SK-N-SH (cell line): ENCODE data around the gene SLC37A1.

ENCODE experiments used
- CTCF ChIP-seq: fragments of 200-600 bp; sonication (generic); IDR thresholded peaks from 2 replicates; pipeline ENCODE4 v1.6.1; 2017; ENCODE audit warnings: antibody characterized with exemption, mild to moderate bottlenecking, moderate library complexity
- EP300 ChIP-seq, 2 experiments: IDR thresholded peaks; 2 replicates each; pipeline versions ENCODE4 v1.4.0 to v1.6.1; 2012; ENCODE audit warnings: borderline replicate concordance in 1 of 2, low read depth in 1 of 2, low read length in 1 of 2
- FOSL2 ChIP-seq: IDR thresholded peaks from 2 replicates; pipeline ENCODE4 v1.4.0; 2012; ENCODE audit warnings: low read depth, mild to moderate bottlenecking, moderate library complexity, borderline replicate concordance
- JUND ChIP-seq: IDR thresholded peaks from 2 replicates; pipeline ENCODE4 v1.4.0; 2012
- NFIC ChIP-seq: IDR thresholded peaks from 2 replicates; pipeline ENCODE4 v1.4.0; 2012; ENCODE audit warnings: borderline replicate concordance
- POLR2AphosphoS5 ChIP-seq: IDR thresholded peaks from 2 replicates; pipeline ENCODE4 v1.6.1; 2012; ENCODE audit warnings: low read depth, low read length
- RAD21 ChIP-seq: IDR thresholded peaks from 2 replicates; pipeline ENCODE4 v1.6.1; 2012; ENCODE audit warnings: mild to moderate bottlenecking, low read length
- SIN3A ChIP-seq: IDR thresholded peaks from 2 replicates; pipeline ENCODE4 v1.6.1; 2012; ENCODE audit warnings: low read depth, mild to moderate bottlenecking, low read length, moderate library complexity, borderline replicate concordance
- SMC3 ChIP-seq: IDR thresholded peaks from 2 replicates; pipeline ENCODE4 v1.6.1; 2012; ENCODE audit warnings: low read depth, low read length, improper control_type of control experiment
- ZBTB33 ChIP-seq: IDR thresholded peaks from 2 replicates; pipeline ENCODE4 v1.4.0; 2012; ENCODE audit warnings: low read depth, borderline replicate concordance
- TF ChIP-seq, protein P1 (sequence below): fragments of 150-350 bp; IDR thresholded peaks from 2 replicates; pipeline ENCODE4 v1.6.1; 2017; ENCODE audit warnings: antibody characterized with exemption, low read length, low read depth, borderline replicate concordance
- TF ChIP-seq, protein P2 (sequence below): IDR thresholded peaks from 2 replicates; pipeline ENCODE4 v1.4.0; 2012; ENCODE audit warnings: low read depth, borderline replicate concordance
- TF ChIP-seq, protein P3 (sequence below): IDR thresholded peaks from 2 replicates; pipeline ENCODE4 v1.4.0; 2012; ENCODE audit warnings: low read depth
- TF ChIP-seq, protein P4 (sequence below): IDR thresholded peaks from 2 replicates; pipeline ENCODE4 v1.6.1; 2012; ENCODE audit warnings: mild to moderate bottlenecking, low read depth, low read length, moderate library complexity

- TF ChIP-seq FOSL2 (no peak), CTCF (no peak), JUND (no peak), RAD21 (no peak), NFIC (no peak), POLR2AphosphoS5 (no peak), ZBTB33 (no peak), EP300 (IDR thresholded peaks at IDR 0.05; ENCODE audit: borderline replicate concordance in 1 of 2, low read depth in 1 of 2, low read length in 1 of 2) (no peak), SIN3A (no peak), SMC3 (no peak)
- TF ChIP-seq, protein P1, sequence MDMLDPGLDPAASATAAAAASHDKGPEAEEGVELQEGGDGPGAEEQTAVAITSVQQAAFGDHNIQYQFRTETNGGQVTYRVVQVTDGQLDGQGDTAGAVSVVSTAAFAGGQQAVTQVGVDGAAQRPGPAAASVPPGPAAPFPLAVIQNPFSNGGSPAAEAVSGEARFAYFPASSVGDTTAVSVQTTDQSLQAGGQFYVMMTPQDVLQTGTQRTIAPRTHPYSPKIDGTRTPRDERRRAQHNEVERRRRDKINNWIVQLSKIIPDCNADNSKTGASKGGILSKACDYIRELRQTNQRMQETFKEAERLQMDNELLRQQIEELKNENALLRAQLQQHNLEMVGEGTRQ = no peak
- TF ChIP-seq, protein P2, sequence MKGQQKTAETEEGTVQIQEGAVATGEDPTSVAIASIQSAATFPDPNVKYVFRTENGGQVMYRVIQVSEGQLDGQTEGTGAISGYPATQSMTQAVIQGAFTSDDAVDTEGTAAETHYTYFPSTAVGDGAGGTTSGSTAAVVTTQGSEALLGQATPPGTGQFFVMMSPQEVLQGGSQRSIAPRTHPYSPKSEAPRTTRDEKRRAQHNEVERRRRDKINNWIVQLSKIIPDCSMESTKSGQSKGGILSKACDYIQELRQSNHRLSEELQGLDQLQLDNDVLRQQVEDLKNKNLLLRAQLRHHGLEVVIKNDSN = no peak
- TF ChIP-seq, protein P3, sequence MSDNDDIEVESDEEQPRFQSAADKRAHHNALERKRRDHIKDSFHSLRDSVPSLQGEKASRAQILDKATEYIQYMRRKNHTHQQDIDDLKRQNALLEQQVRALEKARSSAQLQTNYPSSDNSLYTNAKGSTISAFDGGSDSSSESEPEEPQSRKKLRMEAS = no peak
- TF ChIP-seq, protein P4, sequence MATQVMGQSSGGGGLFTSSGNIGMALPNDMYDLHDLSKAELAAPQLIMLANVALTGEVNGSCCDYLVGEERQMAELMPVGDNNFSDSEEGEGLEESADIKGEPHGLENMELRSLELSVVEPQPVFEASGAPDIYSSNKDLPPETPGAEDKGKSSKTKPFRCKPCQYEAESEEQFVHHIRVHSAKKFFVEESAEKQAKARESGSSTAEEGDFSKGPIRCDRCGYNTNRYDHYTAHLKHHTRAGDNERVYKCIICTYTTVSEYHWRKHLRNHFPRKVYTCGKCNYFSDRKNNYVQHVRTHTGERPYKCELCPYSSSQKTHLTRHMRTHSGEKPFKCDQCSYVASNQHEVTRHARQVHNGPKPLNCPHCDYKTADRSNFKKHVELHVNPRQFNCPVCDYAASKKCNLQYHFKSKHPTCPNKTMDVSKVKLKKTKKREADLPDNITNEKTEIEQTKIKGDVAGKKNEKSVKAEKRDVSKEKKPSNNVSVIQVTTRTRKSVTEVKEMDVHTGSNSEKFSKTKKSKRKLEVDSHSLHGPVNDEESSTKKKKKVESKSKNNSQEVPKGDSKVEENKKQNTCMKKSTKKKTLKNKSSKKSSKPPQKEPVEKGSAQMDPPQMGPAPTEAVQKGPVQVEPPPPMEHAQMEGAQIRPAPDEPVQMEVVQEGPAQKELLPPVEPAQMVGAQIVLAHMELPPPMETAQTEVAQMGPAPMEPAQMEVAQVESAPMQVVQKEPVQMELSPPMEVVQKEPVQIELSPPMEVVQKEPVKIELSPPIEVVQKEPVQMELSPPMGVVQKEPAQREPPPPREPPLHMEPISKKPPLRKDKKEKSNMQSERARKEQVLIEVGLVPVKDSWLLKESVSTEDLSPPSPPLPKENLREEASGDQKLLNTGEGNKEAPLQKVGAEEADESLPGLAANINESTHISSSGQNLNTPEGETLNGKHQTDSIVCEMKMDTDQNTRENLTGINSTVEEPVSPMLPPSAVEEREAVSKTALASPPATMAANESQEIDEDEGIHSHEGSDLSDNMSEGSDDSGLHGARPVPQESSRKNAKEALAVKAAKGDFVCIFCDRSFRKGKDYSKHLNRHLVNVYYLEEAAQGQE = no peak
Observed at GRCh38 chr21:42611852-42612251, 98.2 kb downstream of the SLC37A1 start.
